ENCODE results near the gene COL23A1.

The COL23A1 gene

GRCh38 chr5:178291969-178292825 is 298.0 kb downstream of the COL23A1 start:
- no peak overlapping the region for H3K27ac Mint-ChIP-seq
- H3K27me3 Mint-ChIP-seq (ENCODE audit: low read depth, poor library complexity), result peaks cover 34% of the 10 kb centered on the region
- DNase-seq, result no peak
- H3K4me3 Mint-ChIP-seq, result no peak overlapping the region
- no peak for TF ChIP-seq CTCF (IDR thresholded peaks at IDR 0.05)
- no peaks in the 10 kb centered on the region for H3K36me3 Mint-ChIP-seq (ENCODE audit: low read depth)
- H3K4me1 Mint-ChIP-seq, result peaks cover 61% of the 10 kb centered on the region
- H3K9me3 Mint-ChIP-seq, result no peaks in the 10 kb centered on the region

GRCh38 chr5:178291161-178291561 is 299.0 kb downstream of the COL23A1 start:
- no peaks in the 10 kb centered on the region for H3K9me3 Mint-ChIP-seq
- peaks cover 65% of the 10 kb centered on the region for H3K4me1 Mint-ChIP-seq
- peaks cover 36% of the 10 kb centered on the region for H3K27me3 Mint-ChIP-seq (ENCODE audit: low read depth, poor library complexity)
- no peak overlapping the region for H3K4me3 Mint-ChIP-seq
- no peak for DNase-seq
- TF ChIP-seq CTCF (IDR thresholded peaks at IDR 0.05), result no peak
- no peaks in the 10 kb centered on the region for H3K36me3 Mint-ChIP-seq (ENCODE audit: low read depth)
- H3K27ac Mint-ChIP-seq, result no peak overlapping the region

- TF ChIP-seq CTCF (IDR thresholded peaks at IDR 0.05), result no peak
- H3K36me3 Mint-ChIP-seq (ENCODE audit: low read depth), result no peaks in the 10 kb centered on the region
- peaks cover 65% of the 10 kb centered on the region for H3K4me1 Mint-ChIP-seq
- no peak overlapping the region for H3K4me3 Mint-ChIP-seq
- H3K9me3 Mint-ChIP-seq, result no peaks in the 10 kb centered on the region
- H3K27me3 Mint-ChIP-seq (ENCODE audit: low read depth, poor library complexity), result peaks cover 33% of the 10 kb centered on the region
- H3K27ac Mint-ChIP-seq, result no peak overlapping the region
- no peak for DNase-seq
Measured at GRCh38 chr5:178290376-178290775, 299.8 kb downstream of the COL23A1 start.

- no peaks in the 10 kb centered on the region for H3K36me3 Mint-ChIP-seq (ENCODE audit: low read depth)
- no peak overlapping the region for H3K27ac Mint-ChIP-seq
- peaks cover 65% of the 10 kb centered on the region for H3K4me1 Mint-ChIP-seq
- no peak for DNase-seq
- no peaks in the 10 kb centered on the region for H3K9me3 Mint-ChIP-seq
- H3K27me3 Mint-ChIP-seq (ENCODE audit: low read depth, poor library complexity), result peaks cover 33% of the 10 kb centered on the region
- no peak for TF ChIP-seq CTCF (IDR thresholded peaks at IDR 0.05)
- no peak overlapping the region for H3K4me3 Mint-ChIP-seq
Measured at GRCh38 chr5:178289438-178289837, 300.8 kb downstream of the COL23A1 start.

- Mint-ChIP-seq H3K36me3 (ENCODE audit: low read depth) (no peaks in the 10 kb centered on the region), H3K9me3 (peaks cover 5% of the 10 kb centered on the region), H3K27ac (peak overlapping the region; percentile 86), H3K27me3 (ENCODE audit: low read depth, poor library complexity) (peaks cover 33% of the 10 kb centered on the region), H3K4me1 (peaks cover 64% of the 10 kb centered on the region), H3K4me3 (peak overlapping the region; percentile 13)
- DNase-seq, result no peak
- TF ChIP-seq CTCF (IDR thresholded peaks at IDR 0.05), result no peak
Measured at GRCh38 chr5:178288401-178289368, 301.5 kb downstream of the COL23A1 start.

Measured in nephron progenitor cell (in vitro differentiated cells).